HepG2 (cell line): ENCODE measurements around the gene CLDN20. TPM values are rescaled to one million over a fixed set of nuclear protein-coding genes. Genes with fewer than 3 reads are reported as not detected.

ENCODE experiments used
- ATAC-seq: fragments of 200-7000 bp; cut with Tn5 transposase; 3 replicates; pipeline ENCODE4 v1.9.1; 2020; ENCODE audit warnings: mild to moderate bottlenecking, moderate library complexity
- BruUV-seq: library from RNA; stranded (reverse); fragments of 400-500 nt; replicated peaks from 2 replicates; lab custom pipeline; 2021; lab: Mats Ljungman, UMichigan
- CTCF ChIA-PET: fragments of 300-600 bp; formaldehyde crosslinking; extraction: SDS; loops from one replicate; lab custom pipeline; 2021; ENCODE audit warnings: low total read pairs, inconsistent platforms, low intra/inter-chr PET ratio; lab: Yijun Ruan, JAX
- POLR2A ChIA-PET: fragments of 350-600 bp; sonication (Branson Sonifier 250); formaldehyde crosslinking; loops from one replicate; lab custom pipeline; 2020; ENCODE audit warnings: antibody characterized with exemption, inconsistent platforms; lab: Yijun Ruan, JAX
- DNase-seq: peaks from one replicate; pipeline ENCODE4 v3.0.0-alpha.2; 2015; ENCODE audit warnings: low spot score
- FAIRE-seq: peaks from 3 replicates; lab custom pipeline; 2011; peaks lifted over from hg19 to GRCh38; lab: Jason Lieb, UNC
- H2AFZ ChIP-seq: one replicate; pipeline ENCODE4 v1.6.1; 2011; ENCODE audit warnings: low read length, inconsistent platforms
- H3K27ac ChIP-seq: fragments of 300-600 bp; 3 replicates; pipeline ENCODE4 v1.8.0; 2011; ENCODE audit warnings: mixed run types, mild to moderate bottlenecking, mixed read lengths, low read length, inconsistent platforms; ENCODE audit not compliant: insufficient read depth; ENCODE audit errors: extremely low read length
- H3K27me3 ChIP-seq, 2 experiments: fragments of 200-600 bp in 1 of 2; 2 replicates in 1 of 2; 3 replicates in 1 of 2; pipeline versions ENCODE4 v1.6.0 to v1.8.0; 2011; ENCODE audit warnings: low read length in 2 of 2, mild to moderate bottlenecking in 2 of 2, moderate library complexity in 2 of 2, inconsistent platforms in 1 of 2; ENCODE audit not compliant: insufficient read depth in 2 of 2, control insufficient read depth in 1 of 2
- H3K36me3 ChIP-seq, 2 experiments: fragments of 200-600 bp in 1 of 2; replicated peaks in 1 of 2; 2 replicates in 1 of 2; 3 replicates in 1 of 2; pipeline versions ENCODE4 v1.5.1 to v1.8.0; 2011; ENCODE audit warnings: low read length in 2 of 2, inconsistent platforms in 1 of 2; ENCODE audit not compliant: insufficient read depth in 2 of 2, control insufficient read depth in 1 of 2
- H3K4me1 ChIP-seq: 2 replicates; pipeline ENCODE4 v1.5.1; 2012; ENCODE audit warnings: low read length, inconsistent platforms; ENCODE audit not compliant: insufficient read depth
- H3K4me2 ChIP-seq: 2 replicates; pipeline ENCODE4 v1.6.0; 2011; ENCODE audit warnings: low read depth, low read length, inconsistent platforms
- H3K4me3 ChIP-seq, 3 experiments: fragments of 200-600 bp in 1 of 3; sonication (generic), shearing (Covaris generic) in 1 of 3; replicated peaks in 1 of 3; 2 replicates each; pipeline ENCODE4 v1.5.1; 2011 to 2016; ENCODE audit warnings: low read length in 3 of 3, inconsistent platforms in 2 of 3, low read depth in 2 of 3, mild to moderate bottlenecking in 2 of 3, control low read depth in 1 of 3, mixed read lengths in 1 of 3; ENCODE audit not compliant: insufficient read depth in 1 of 3
- H3K79me2 ChIP-seq: one replicate; pipeline ENCODE4 v1.6.1; 2011; ENCODE audit warnings: low read length, inconsistent platforms; ENCODE audit not compliant: insufficient read depth
- H3K9ac ChIP-seq: 2 replicates; pipeline ENCODE4 v1.6.0; 2011; ENCODE audit warnings: mild to moderate bottlenecking, low read depth, low read length, inconsistent platforms; ENCODE audit not compliant: insufficient read depth
- H3K9me3 ChIP-seq: 2 replicates; pipeline ENCODE4 v1.5.1; 2012; ENCODE audit warnings: mild to moderate bottlenecking, low read length
- H4K20me1 ChIP-seq: 2 replicates; pipeline ENCODE4 v1.6.0; 2011; ENCODE audit warnings: inconsistent platforms, mild to moderate bottlenecking, low read length, moderate library complexity; ENCODE audit not compliant: insufficient read depth
- CENPT ChIP-seq: sonication (generic); formaldehyde crosslinking; IDR thresholded peaks from 2 replicates; pipeline ENCODE4 v1.8.0; 2022; ENCODE audit warnings: low read depth, mild to moderate bottlenecking, moderate library complexity, missing genetic modification reagents
- GATAD2A ChIP-seq: IDR thresholded peaks from 2 replicates; pipeline ENCODE4 v1.6.1; 2016
- IKZF1 ChIP-seq: fragments of 450-650 bp; IDR thresholded peaks from 2 replicates; pipeline ENCODE4 v1.7.1; 2016
- KLF12 ChIP-seq: sonication (generic); formaldehyde crosslinking; IDR thresholded peaks from 2 replicates; pipeline ENCODE4 v1.4.0; 2020; ENCODE audit warnings: missing genetic modification reagents, borderline replicate concordance
- MAFF ChIP-seq: IDR thresholded peaks from 2 replicates; pipeline ENCODE4 v1.6.1; 2011; ENCODE audit warnings: low read depth, low read length, improper control_type of control experiment
- MLLT10 ChIP-seq: sonication (generic); formaldehyde crosslinking; IDR thresholded peaks from 2 replicates; pipeline ENCODE4 v1.4.0; 2020; ENCODE audit warnings: missing genetic modification reagents
- MLXIP ChIP-seq: sonication (generic); formaldehyde crosslinking; IDR thresholded peaks from 2 replicates; pipeline ENCODE4 v1.9.0; 2021; ENCODE audit warnings: missing genetic modification reagents, borderline replicate concordance
- NFRKB ChIP-seq: fragments of 450-650 bp; IDR thresholded peaks from 2 replicates; pipeline ENCODE4 v1.6.1; 2017
- RAD21 ChIP-seq: fragments of 450-650 bp; formaldehyde crosslinking; IDR thresholded peaks from 2 replicates; pipeline ENCODE4 v1.5.0; 2020; ENCODE audit warnings: mild to moderate bottlenecking
- RBM39 ChIP-seq: fragments of 200-400 bp; formaldehyde crosslinking; IDR thresholded peaks from one replicate; pipeline ENCODE4 v1.6.1; 2018; ENCODE audit warnings: antibody characterized with exemption, mild to moderate bottlenecking, low read depth, low read length; ENCODE audit not compliant: poor library complexity, severe bottlenecking
- RFXANK ChIP-seq: IDR thresholded peaks from 2 replicates; pipeline ENCODE4 v1.6.1; 2016
- SOX5 ChIP-seq: IDR thresholded peaks from 2 replicates; pipeline ENCODE4 v1.6.1; 2016; ENCODE audit warnings: borderline replicate concordance
- STAT6 ChIP-seq: sonication (generic); formaldehyde crosslinking; IDR thresholded peaks from 2 replicates; pipeline ENCODE4 v1.4.0; 2020; ENCODE audit warnings: missing genetic modification reagents, mild to moderate bottlenecking, borderline replicate concordance
- TEAD3 ChIP-seq: optimal IDR thresholded peaks from 2 replicates; pipeline ENCODE3; 2016; ENCODE audit warnings: borderline replicate concordance
- ZNF670 ChIP-seq: sonication (generic); formaldehyde crosslinking; IDR thresholded peaks from 2 replicates; pipeline ENCODE4 v1.8.0; 2022; ENCODE audit warnings: mild to moderate bottlenecking, missing genetic modification reagents, borderline replicate concordance
- ZNF883 ChIP-seq: sonication (generic); formaldehyde crosslinking; IDR thresholded peaks from 2 replicates; pipeline ENCODE4 v1.5.1; 2020; ENCODE audit warnings: mild to moderate bottlenecking, missing genetic modification reagents; ENCODE audit errors: not compliant biosample characterization
- WGBS: methylation state at CpG from one replicate; pipeline ENCODE4 v1.1.6; 2017; ENCODE audit warnings: low lambda C conversion rate; 5-methylcytosine and 5-hydroxymethylcytosine counted together
- in situ Hi-C: cut with HindIII; loops from 2 replicates; pipeline ENCODE4 v1.10.0; 2017; ENCODE audit warnings: low pct_unique_long_range_greater_than_20kb; ENCODE audit not compliant: extremely low pct_ligation_motif_present
- intact Hi-C: fragments of 100-400 bp; cut with micrococcal nuclease; formaldehyde crosslinking; loops from one replicate; pipeline ENCODE4 v1.10.0; 2022; ENCODE audit not compliant: unreplicated experiment
- polyA plus RNA-seq, 8 experiments: library from polyadenylated mRNA; depleted of rRNA in 3 of 8; stranded (reverse) in 7 of 8; unstranded in 1 of 8; fragments of >200 nt; fragmentation: Illumina TruSeq in 4 of 8; extraction: Trizol in 4 of 8; gene quantifications; 2 replicates each; pipeline versions ENCODE4 v1.2.1 to v1.2.3, GENCODE V29; 2011 to 2016; ENCODE audit warnings: low read depth in 4 of 8, missing spikeins in 1 of 8, mixed read lengths in 1 of 8; ENCODE audit not compliant: insufficient read depth in 1 of 8
- total RNA-seq, 5 experiments: library from RNA; depleted of rRNA; stranded (reverse); fragments of >200 nt; fragmentation: Illumina TruSeq; extraction: Trizol; gene quantifications; 2 replicates each; pipeline ENCODE4 v1.2.3, GENCODE V29; 2016; ENCODE audit warnings: low read depth in 1 of 5
- TF ChIP-seq, protein P1 (sequence below): sonication (generic); formaldehyde crosslinking; IDR thresholded peaks from 2 replicates; pipeline ENCODE4 v1.4.0; 2020; ENCODE audit warnings: missing genetic modification reagents

CLDN20 gene
- total and polyA plus RNA-seq, 2 of the 13 experiments (the other 11 are each of a cell fraction or from before 2014, with no cell fraction given) = not detected

- TF ChIP-seq STAT6 (CRISPR knock-in tag) (peak; percentile 0), MLLT10 (CRISPR knock-in tag) (no peak), GATAD2A (no peak; the same call in none of the 2 replicates), KLF12 (CRISPR knock-in tag) (0 out of 2 replicates have a peak, but pooled peaks have one; percentile 44), RAD21 (CRISPR knock-in tag) (no peak; the same call in none of the 2 replicates), NFRKB (no peak), CENPT (0 out of 2 replicates have a peak, but pooled peaks have one; percentile 25), TEAD3 (CRISPR knock-in tag) (peak; percentile 76)
Observed at GRCh38 chr6:155314773-155315515, 51.1 kb downstream of the CLDN20 start (continued).

DNA sequence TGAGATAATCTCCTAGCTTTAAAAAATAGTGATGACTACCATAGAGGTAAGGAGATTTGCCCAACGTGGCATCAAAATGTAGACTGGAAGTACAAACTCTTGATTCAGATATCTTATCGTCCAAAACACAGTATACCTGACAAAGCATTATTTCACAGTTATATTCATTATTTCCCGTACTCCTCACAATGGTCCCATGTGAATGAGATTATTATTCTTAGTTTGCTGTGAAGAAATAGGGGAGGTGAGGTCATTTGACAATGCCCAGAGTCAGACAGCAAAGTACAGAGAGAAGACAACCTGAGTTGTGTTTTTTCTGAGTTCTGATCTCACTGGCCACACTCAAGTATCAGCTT, 51.7 kb downstream of the CLDN20 start:
- Histone ChIP-seq H3K27ac (peak overlapping the region; percentile 92), H4K20me1 (no peaks in the 10 kb centered on the region), H3K36me3 (peaks cover 6 to 23% of the 10 kb centered on the region in 2 experiments), H3K4me3 (peak overlapping the region; percentile 46 to 93 (median 49); a peak in 5 of 6 replicates), H2AFZ (no peak overlapping the region), H3K27me3 (no peaks in the 10 kb centered on the region; a peak in 1 of 5 replicates), H3K4me1 (peaks cover 56% of the 10 kb centered on the region), H3K9me3 (peaks cover 7% of the 10 kb centered on the region; the same call in 1 of the 2 replicates), H3K79me2 (peaks cover 37% of the 10 kb centered on the region), H3K4me2 (peak overlapping the region; percentile 90), H3K9ac (peak overlapping the region; percentile 72)
- DNase-seq = peak; percentile 71
- 14% methylated on average over 3 of the region's 3 CpGs for WGBS
- in situ Hi-C loops (no loop called here), intact Hi-C loops (no loop called here)
- ATAC-seq = no peak
- no TSS peak for BruUV-seq
- ChIA-PET CTCF (no interaction called here), POLR2A (interaction anchor here (0.9 to 6.8 kb wide), 14 partner anchors 8 to 246 kb away, joined by 3 to 155 read pairs (median 4); no protein-coding TSS in a partner anchor)
- FAIRE-seq = no peak
- TF ChIP-seq RFXANK (CRISPR knock-in tag) (no peak), RBM39 (no peak), MAFF (peak; percentile 59), ZNF883 (CRISPR knock-in tag) (no peak), ZNF670 (no peak), IKZF1 (no peak), SOX5 (CRISPR knock-in tag) (0 out of 2 replicates have a peak, but pooled peaks have one; percentile 46), MLXIP (no peak)
- TF ChIP-seq, protein P1, sequence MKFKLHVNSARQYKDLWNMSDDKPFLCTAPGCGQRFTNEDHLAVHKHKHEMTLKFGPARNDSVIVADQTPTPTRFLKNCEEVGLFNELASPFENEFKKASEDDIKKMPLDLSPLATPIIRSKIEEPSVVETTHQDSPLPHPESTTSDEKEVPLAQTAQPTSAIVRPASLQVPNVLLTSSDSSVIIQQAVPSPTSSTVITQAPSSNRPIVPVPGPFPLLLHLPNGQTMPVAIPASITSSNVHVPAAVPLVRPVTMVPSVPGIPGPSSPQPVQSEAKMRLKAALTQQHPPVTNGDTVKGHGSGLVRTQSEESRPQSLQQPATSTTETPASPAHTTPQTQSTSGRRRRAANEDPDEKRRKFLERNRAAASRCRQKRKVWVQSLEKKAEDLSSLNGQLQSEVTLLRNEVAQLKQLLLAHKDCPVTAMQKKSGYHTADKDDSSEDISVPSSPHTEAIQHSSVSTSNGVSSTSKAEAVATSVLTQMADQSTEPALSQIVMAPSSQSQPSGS = peak; percentile 54; the same call in 1 of the 2 replicates
